Fibroblast of peridontal ligament (primary cell): Measurements from ENCODE around the gene PRKN.

Experiments
- DNase-seq: peaks from one replicate; pipeline ENCODE4 v3.0.0-alpha.2; 2010; ENCODE audit errors: extremely low read depth

Gene PRKN

GRCh38 chr6:161961796-161962195 is 765.8 kb downstream of the PRKN start:
- DNase-seq: no peak

- no peak for DNase-seq
Measured at GRCh38 chr6:161961046-161961445, 766.5 kb downstream of the PRKN start.

- no peak for DNase-seq
Measured at GRCh38 chr6:161959072-161959471, 768.5 kb downstream of the PRKN start.

- no peak for DNase-seq
Measured at GRCh38 chr6:161956082-161956481, 771.5 kb downstream of the PRKN start.

GRCh38 chr6:161954699-161955276 is 772.8 kb downstream of the PRKN start:
- no peak for DNase-seq

- DNase-seq: no peak
Measured at GRCh38 chr6:161954077-161954476, 773.5 kb downstream of the PRKN start.

- no peak for DNase-seq
Measured at GRCh38 chr6:161951126-161951525, 776.4 kb downstream of the PRKN start.

- DNase-seq: no peak
Measured at GRCh38 chr6:161949531-161949930, 778.0 kb downstream of the PRKN start.

GRCh38 chr6:161948462-161948861 is 779.1 kb downstream of the PRKN start:
- no peak for DNase-seq

GRCh38 chr6:161947371-161947770 is 780.2 kb downstream of the PRKN start:
- no peak for DNase-seq

- DNase-seq: no peak
Measured at GRCh38 chr6:161946461-161946860, 781.1 kb downstream of the PRKN start.

- no peak for DNase-seq
Measured at GRCh38 chr6:161943561-161943960, 784.0 kb downstream of the PRKN start.

GRCh38 chr6:161941565-161941964 is 786.0 kb downstream of the PRKN start:
- DNase-seq: no peak

- DNase-seq: no peak
Measured at GRCh38 chr6:161940519-161940918, 787.0 kb downstream of the PRKN start.

- no peak for DNase-seq
Measured at GRCh38 chr6:161926324-161926723, 801.2 kb downstream of the PRKN start.

- DNase-seq: no peak
Measured at GRCh38 chr6:161924516-161925116, 803.0 kb downstream of the PRKN start.

- no peak for DNase-seq
Measured at GRCh38 chr6:161922631-161923119, 804.9 kb downstream of the PRKN start.

GRCh38 chr6:161921602-161922395 is 805.8 kb downstream of the PRKN start:
- no peak for DNase-seq

GRCh38 chr6:161919691-161920090 is 807.9 kb downstream of the PRKN start:
- DNase-seq: no peak

- no peak for DNase-seq
Measured at GRCh38 chr6:161918628-161919205, 808.8 kb downstream of the PRKN start.

GRCh38 chr6:161918109-161918531 is 809.4 kb downstream of the PRKN start:
- DNase-seq: no peak

- no peak for DNase-seq
Measured at GRCh38 chr6:161917645-161918044, 809.9 kb downstream of the PRKN start.
